GM19463 (cell line): Measurements from ENCODE around the gene COQ4.

ENCODE experiments used
- ATAC-seq: cut with Tn5 transposase; IDR thresholded peaks from one replicate; pipeline ENCODE4 v1.9.1; 2021; ENCODE audit warnings: mild to moderate bottlenecking, moderate library complexity; ENCODE audit not compliant: unreplicated experiment

COQ4 gene

DNA sequence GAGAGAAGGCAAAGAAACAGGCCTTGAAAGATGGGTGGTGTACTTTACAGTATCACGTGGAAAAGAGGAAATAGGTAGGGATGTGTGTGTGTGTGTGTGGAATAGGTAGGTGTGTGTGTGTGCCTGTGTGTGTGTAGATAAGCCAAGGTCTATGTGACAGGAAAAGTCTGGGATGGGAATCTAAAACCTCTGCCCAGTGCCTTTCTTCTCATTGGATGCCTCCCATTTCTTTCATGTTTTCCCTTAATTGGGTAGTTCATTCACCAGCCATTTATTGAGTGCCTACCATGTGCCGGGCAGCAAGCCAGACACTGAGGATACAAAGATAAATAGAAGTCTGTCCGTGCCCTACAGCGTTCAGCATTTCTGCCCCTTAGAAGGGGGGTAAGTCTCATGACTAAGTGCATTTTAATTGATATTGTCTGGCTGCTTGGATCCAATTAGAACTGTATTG is 49.6 kb downstream of the COQ4 start:
- no peak for ATAC-seq

DNA sequence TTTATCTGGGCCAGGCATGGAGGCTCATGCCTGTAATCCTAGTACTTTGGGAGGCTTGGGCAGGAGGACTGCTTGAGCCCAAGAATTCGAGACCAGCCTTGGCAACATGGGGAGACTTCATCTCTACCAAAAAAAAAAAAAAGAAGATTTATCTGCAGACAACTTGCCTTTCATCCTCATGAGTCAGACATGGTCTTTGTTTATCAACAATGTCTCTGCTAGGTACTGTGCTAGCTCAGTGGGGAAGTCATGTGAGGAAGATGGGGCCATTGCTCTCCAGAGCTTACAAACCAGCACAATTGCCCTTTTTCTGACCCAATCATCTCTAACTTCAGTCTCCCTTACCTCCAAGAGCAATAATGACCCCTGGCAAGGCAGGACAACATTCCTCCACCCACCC is 50.1 kb downstream of the COQ4 start:
- no peak for ATAC-seq

DNA sequence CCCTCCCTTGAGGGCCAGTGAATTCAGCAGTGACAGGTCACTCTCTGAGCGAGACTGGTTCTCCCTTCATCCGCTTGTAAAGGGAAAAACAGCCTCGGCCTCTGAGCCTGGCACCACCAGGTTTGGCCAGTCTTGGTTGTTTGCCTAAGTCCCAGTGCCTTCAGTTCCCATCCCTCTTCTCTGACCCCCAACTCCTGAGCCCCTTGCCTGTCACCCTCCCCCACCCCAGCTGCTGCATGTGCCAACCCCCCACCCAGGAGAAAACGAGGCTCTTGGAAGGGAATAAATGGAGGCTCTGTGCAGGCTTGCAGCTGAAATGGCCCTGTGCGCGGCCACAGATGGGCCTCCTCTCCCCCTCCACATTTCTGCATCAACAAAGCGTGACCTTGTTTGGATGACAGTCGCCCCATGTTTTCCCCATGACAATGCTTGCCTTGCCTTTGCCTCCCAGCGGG is 51.6 kb downstream of the COQ4 start:
- ATAC-seq: no peak

DNA sequence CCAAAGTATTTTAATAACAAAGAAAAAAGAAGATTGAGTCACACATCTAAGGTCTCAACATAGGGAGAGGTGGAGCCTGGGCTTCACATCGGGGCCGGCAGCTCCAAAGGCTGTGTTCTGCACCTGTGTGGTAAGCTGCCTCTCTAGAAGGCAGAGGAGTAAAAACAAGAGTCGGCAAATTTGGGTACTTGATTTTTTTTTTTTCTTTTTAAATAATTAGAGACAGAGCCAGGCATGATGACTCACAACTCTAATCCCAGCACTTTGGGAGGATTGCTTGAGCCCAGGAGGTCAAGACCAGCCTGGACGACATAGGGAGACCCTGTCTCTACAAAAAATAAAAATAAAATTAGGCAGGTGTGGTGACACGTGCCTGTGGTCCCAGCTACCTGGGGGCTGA is 53.2 kb downstream of the COQ4 start:
- ATAC-seq: no peak

DNA sequence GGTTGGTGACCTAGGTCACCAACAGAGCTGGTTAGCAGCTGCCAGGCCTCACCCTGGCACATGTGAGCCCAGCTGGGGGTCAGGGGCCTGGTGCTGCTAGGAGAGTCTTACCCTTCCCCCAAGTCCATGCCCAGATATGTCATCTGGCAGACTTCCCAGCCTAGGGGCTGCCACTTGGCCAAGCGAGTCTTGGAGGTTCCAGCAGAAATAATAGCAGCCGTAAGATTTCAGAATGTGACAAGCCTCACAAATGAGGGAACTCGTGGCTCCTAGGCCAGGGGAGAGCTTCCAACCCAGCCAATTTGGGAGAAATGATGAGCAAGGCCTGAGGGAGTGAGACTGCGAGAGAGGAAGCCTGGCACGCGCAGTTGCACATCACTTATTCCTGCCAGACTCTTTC is 59.6 kb downstream of the COQ4 start:
- no peak for ATAC-seq

DNA sequence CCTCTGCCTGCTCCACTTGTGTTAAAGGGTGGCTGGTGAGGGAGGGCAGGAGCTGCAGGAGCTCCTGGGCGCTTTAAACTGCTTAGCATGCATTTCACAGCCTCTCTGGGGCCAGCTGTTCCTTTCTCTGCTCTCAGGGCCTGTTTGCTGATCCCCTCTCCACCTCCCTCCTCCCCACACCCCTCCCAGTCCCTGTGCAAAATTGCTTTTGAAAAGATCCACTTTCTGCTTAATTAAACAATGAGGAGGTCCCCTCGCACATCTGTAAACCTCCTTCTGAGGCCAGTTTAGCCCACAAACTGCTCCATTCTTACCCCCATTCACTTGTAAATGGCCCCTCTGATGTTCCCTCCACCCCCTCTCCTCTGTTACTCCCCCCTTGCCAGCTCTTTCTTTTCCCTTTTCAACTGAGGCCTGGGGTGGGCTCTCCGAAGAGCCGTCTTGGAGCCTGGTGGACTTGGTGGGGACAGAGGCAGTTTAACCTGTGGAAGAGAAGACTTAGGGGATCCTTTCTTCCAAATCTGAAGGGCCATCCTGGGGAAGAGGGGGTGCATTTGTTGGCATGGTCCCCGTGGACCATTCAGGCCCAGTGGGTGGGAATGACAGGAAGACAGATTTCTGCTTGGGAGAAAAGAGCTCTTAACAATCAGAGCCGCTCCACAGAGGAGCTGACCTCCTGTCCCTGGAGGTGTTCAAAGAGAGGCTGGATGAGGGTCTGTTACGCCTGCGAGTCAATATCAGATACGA is 60.5 kb downstream of the COQ4 start:
- no peak for ATAC-seq
